BLaER1 (cell line): ENCODE data around the gene SLC25A30.
A peak's percentile ranks its signal among the peaks of the same experiment; 100 is the strongest.

Experiments used
- H3K27ac ChIP-seq: shearing (Covaris generic); formaldehyde crosslinking; 2 replicates; pipeline ENCODE4 v1.8.1; 2022
- H3K27me3 ChIP-seq: shearing (Covaris generic); formaldehyde crosslinking; 2 replicates; pipeline ENCODE4 v1.8.1; 2022
- H3K36me3 ChIP-seq: shearing (Covaris generic); formaldehyde crosslinking; 2 replicates; pipeline ENCODE4 v1.8.1; 2022
- H3K4me1 ChIP-seq: shearing (Covaris generic); formaldehyde crosslinking; 2 replicates; pipeline ENCODE4 v1.8.1; 2022
- H3K4me2 ChIP-seq: shearing (Covaris generic); formaldehyde crosslinking; 2 replicates; pipeline ENCODE4 v1.8.1; 2022
- H3K4me3 ChIP-seq: shearing (Covaris generic); formaldehyde crosslinking; 2 replicates; pipeline ENCODE4 v1.8.1; 2022
- H3K9ac ChIP-seq: shearing (Covaris generic); formaldehyde crosslinking; 2 replicates; pipeline ENCODE4 v1.8.1; 2022
- H3K9me3 ChIP-seq: shearing (Covaris generic); formaldehyde crosslinking; 2 replicates; pipeline ENCODE4 v1.8.1; 2022
- H4K20me1 ChIP-seq: shearing (Covaris generic); formaldehyde crosslinking; 2 replicates; pipeline ENCODE4 v1.8.1; 2022
- Cebpa-rat ChIP-seq: shearing (Covaris generic); IDR thresholded peaks from 2 replicates; pipeline ENCODE4 v1.8.1; 2022

SLC25A30 gene

DNA sequence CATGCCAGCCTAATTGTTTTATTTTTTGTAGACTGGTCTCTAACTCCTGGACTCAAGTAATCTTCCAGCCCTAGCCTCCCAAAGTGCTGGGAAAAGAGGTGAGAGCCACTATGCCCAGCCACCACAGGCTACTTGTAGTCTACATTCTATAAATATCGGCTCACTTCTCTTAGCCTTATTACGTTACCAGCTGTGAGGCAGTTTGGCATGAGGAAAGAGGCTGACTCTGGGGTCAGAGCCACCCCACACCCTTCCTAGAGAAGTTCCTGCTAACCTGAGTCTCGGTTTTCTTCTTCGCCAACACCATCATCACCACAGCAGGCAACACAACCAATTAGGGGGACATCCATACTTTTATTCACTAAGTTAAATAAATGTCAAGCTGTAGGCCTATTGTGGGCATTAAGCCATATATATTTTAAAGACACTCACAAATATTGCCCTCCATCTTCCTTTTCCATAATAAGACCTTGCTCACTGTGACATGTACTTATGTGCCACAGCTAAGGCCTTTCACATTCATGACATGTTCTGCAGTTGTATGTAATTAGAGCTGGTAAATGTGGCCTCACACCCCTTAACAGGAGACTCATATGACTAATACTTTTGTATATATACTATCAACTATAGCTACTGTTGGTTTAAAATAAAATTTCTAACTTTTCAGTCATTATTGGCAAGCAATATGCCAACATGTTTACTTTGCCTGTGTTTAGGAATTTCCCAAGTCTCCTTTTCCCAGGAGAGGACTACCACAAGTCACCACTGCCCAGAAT, 5.7 kb downstream of the SLC25A30 start:
- H3K27ac ChIP-seq = no peak overlapping the region
- no peaks in the 10 kb centered on the region for H3K27me3 ChIP-seq
- no peak overlapping the region for H3K4me2 ChIP-seq
- TF ChIP-seq Cebpa-rat = no peak
- no peak overlapping the region for H3K9ac ChIP-seq
- H3K4me1 ChIP-seq = peaks cover 15% of the 10 kb centered on the region
- H4K20me1 ChIP-seq = peaks cover 31% of the 10 kb centered on the region
- H3K36me3 ChIP-seq = peaks cover 42% of the 10 kb centered on the region
- H3K9me3 ChIP-seq = no peaks in the 10 kb centered on the region
- H3K4me3 ChIP-seq = no peak overlapping the region

DNA sequence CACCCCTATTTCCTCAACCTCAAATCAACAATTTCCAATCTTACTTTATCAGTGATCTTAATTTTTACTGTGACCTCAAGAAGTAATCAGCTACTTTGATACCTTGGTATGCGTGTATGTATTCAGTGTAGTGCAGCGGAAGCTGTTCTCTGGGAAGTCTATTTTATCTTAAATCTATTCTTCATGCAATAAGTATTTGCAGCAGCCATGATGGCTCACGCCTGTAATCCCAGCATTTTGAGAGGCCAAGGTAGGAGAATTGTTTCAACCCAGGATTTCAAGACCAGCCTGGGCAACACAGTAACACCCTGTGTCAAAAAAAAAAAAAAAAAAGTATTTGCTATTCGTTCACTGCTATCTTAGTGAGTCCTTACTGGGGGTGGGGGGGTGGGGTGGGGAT, 6.5 kb downstream of the SLC25A30 start:
- no peak overlapping the region for H3K4me2 ChIP-seq
- peaks cover 51% of the 10 kb centered on the region for H3K36me3 ChIP-seq
- H3K4me1 ChIP-seq = peaks cover 10% of the 10 kb centered on the region
- TF ChIP-seq Cebpa-rat = no peak
- H3K9me3 ChIP-seq = no peaks in the 10 kb centered on the region
- no peaks in the 10 kb centered on the region for H3K27me3 ChIP-seq
- H3K4me3 ChIP-seq = no peak overlapping the region
- peaks cover 31% of the 10 kb centered on the region for H4K20me1 ChIP-seq
- H3K9ac ChIP-seq = no peak overlapping the region
- no peak overlapping the region for H3K27ac ChIP-seq

DNA sequence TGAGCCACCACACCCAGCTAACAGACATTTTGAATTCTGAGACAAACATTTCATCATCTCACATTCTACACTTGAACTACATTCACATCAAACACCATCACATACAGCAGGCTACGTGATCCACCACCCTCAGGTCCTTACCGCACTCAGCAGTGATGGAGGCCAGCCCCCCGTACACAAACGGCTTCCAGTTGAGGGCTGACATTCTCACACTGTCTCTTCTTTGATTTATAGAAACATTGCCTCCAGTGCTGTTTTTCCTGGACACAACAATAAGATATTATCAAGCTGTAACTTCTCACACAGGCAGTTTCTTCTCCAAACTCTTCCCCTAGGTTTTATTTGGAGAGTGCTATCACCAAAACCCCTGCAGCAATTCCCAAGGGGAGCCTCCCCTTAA, 7.0 kb downstream of the SLC25A30 start:
- Histone ChIP-seq H3K9ac (no peak overlapping the region), H3K36me3 (peaks cover 55% of the 10 kb centered on the region), H3K4me3 (no peak overlapping the region), H3K27me3 (no peaks in the 10 kb centered on the region), H3K4me2 (no peak overlapping the region), H3K9me3 (no peaks in the 10 kb centered on the region), H3K27ac (no peak overlapping the region), H3K4me1 (peaks cover 6% of the 10 kb centered on the region), H4K20me1 (peaks cover 31% of the 10 kb centered on the region)
- TF ChIP-seq Cebpa-rat = no peak

DNA sequence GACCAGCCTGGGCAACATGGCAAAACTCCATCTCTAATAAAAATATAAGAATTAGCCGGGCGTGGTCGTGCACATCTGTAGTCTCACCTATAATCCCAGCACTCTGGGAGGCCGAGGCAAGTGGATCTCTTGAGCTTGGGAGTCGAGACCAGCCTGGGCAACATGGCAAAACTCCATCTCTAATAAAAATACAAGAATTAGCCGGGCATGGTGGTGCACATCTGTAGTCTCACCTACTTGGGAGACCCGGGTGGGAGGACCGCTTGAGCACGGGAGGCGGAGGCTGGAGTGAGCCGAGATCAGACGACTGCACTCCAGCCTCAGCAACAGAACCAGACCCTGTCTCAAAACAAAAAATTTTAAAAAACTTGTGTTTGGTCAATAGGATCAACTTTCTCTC, 7.7 kb downstream of the SLC25A30 start:
- Histone ChIP-seq H3K27me3 (no peaks in the 10 kb centered on the region), H3K4me2 (no peak overlapping the region), H3K4me3 (no peak overlapping the region), H3K9me3 (no peaks in the 10 kb centered on the region), H3K36me3 (peaks cover 62% of the 10 kb centered on the region), H3K9ac (no peak overlapping the region), H4K20me1 (peaks cover 31% of the 10 kb centered on the region), H3K27ac (no peak overlapping the region), H3K4me1 (no peaks in the 10 kb centered on the region)
- no peak for TF ChIP-seq Cebpa-rat

DNA sequence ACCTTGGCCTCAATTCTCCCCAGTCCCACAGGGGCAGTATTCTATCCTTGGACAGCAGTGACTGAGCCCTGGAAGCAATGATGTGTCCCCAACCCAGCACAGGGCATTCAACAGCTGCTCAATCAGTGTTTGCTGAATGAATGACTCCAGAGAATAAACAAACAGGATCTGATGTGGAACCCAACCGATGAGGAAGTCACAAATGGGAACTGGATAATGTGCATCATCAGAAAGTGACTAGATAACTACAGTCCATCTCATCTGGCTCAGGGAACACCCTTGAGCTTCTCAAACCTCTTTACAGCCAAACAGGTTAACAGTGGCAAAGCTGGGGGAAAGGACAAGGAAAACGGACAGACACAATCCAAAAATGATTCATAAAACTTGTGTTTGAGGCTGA, 8.2 kb downstream of the SLC25A30 start:
- Histone ChIP-seq H3K4me1 (no peaks in the 10 kb centered on the region), H3K9ac (no peak overlapping the region), H3K9me3 (no peaks in the 10 kb centered on the region), H3K27me3 (no peaks in the 10 kb centered on the region), H3K36me3 (peaks cover 67% of the 10 kb centered on the region), H3K27ac (no peak overlapping the region), H3K4me3 (no peak overlapping the region), H3K4me2 (no peak overlapping the region), H4K20me1 (peaks cover 31% of the 10 kb centered on the region)
- TF ChIP-seq Cebpa-rat = no peak

DNA sequence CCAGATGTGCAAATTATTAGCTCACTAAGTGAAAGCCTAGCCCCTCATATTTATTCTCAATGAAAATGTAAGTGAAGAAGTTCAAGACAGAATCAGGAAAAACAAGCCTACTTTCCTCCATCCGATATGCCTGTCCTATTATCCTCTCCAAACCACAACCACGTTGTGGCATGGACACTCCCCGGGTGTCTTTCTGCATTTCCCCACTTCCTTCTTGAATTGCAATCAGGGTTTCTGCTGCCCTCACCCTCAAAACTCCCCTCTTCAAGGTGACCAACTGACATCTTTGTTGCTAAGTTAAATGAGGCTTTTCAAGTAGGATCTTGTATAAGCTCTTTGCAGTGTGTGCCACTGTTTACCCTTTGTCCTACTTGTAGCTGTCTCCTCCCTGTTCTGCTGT, 11.8 kb downstream of the SLC25A30 start:
- H3K27me3 ChIP-seq = no peaks in the 10 kb centered on the region
- H3K4me2 ChIP-seq = no peak overlapping the region
- H3K9me3 ChIP-seq = no peaks in the 10 kb centered on the region
- H3K36me3 ChIP-seq = peaks cover 93% of the 10 kb centered on the region
- no peak for TF ChIP-seq Cebpa-rat
- no peaks in the 10 kb centered on the region for H3K4me1 ChIP-seq
- H3K4me3 ChIP-seq = no peak overlapping the region
- H3K9ac ChIP-seq = no peak overlapping the region
- no peak overlapping the region for H3K27ac ChIP-seq
- peaks cover 13% of the 10 kb centered on the region for H4K20me1 ChIP-seq

DNA sequence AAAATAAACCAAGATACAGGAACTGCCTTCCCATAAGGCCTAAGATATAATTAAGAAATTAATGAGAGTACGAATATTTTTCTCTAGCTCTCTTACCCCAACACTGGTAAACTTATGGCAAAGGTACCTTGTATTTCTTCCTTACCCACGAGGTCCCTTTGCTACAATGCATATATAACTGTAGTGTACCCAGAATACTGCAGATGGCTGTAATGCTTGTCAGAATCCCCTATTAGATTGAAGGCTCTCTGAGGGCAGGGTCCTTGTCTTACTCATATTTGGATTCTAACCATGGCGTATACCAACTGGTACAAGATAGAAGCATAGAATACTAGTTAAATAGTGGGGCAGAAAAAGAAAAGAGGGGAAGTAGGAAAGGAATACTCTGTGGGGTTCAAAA, 15.1 kb downstream of the SLC25A30 start:
- Histone ChIP-seq H3K27me3 (no peaks in the 10 kb centered on the region), H3K9ac (no peak overlapping the region), H3K36me3 (peaks cover 96% of the 10 kb centered on the region), H3K4me3 (no peak overlapping the region), H4K20me1 (no peaks in the 10 kb centered on the region), H3K9me3 (no peaks in the 10 kb centered on the region), H3K4me1 (peaks cover 11% of the 10 kb centered on the region), H3K27ac (no peak overlapping the region), H3K4me2 (no peak overlapping the region)
- no peak for TF ChIP-seq Cebpa-rat

DNA sequence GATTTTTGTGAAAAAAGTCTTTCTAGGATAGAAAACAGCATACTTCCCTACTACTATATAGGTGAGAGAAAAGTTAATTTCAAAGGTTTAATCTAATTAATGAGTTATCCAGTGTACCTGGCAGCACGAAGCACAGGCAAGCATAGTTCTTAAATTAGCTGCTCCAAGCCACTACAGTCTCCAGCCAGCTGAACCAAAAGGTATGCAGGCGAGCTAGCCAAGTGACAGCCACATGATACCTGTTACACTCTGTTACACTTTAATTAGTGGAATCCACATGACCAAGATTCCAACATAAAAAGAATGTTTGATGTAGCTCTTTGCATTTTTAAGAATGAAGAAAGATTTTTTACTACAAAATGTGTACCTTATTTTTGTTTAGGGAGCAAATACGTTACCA, 15.5 kb downstream of the SLC25A30 start:
- no peak overlapping the region for H3K4me3 ChIP-seq
- H3K9me3 ChIP-seq = no peaks in the 10 kb centered on the region
- peaks cover 96% of the 10 kb centered on the region for H3K36me3 ChIP-seq
- H3K27ac ChIP-seq = no peak overlapping the region
- H3K4me2 ChIP-seq = no peak overlapping the region
- TF ChIP-seq Cebpa-rat = no peak
- no peaks in the 10 kb centered on the region for H4K20me1 ChIP-seq
- H3K27me3 ChIP-seq = no peaks in the 10 kb centered on the region
- peaks cover 15% of the 10 kb centered on the region for H3K4me1 ChIP-seq
- H3K9ac ChIP-seq = no peak overlapping the region

DNA sequence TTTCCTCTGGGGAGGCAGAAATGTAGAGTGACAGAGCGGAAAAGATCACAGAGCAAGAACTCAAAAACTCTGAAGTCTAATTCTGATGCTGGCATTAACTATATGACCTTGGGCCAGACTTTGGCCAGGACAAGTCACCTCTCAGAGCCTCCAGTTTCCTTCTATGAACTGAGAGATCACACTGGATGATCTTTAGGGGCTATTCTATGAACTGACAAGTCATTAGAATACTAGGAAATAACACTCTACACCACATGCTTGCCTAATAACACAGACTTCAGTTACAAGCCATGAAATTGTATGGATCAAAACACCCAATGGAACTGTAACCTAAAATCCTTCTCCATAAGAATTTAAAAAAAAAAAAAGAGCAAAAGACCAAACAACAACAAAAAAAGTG, 16.9 kb downstream of the SLC25A30 start:
- Histone ChIP-seq H3K36me3 (peaks cover 89% of the 10 kb centered on the region), H3K27ac (no peak overlapping the region), H3K27me3 (no peaks in the 10 kb centered on the region), H3K4me3 (no peak overlapping the region), H3K9me3 (no peaks in the 10 kb centered on the region), H3K9ac (no peak overlapping the region), H4K20me1 (no peaks in the 10 kb centered on the region), H3K4me1 (peaks cover 28% of the 10 kb centered on the region), H3K4me2 (no peak overlapping the region)
- TF ChIP-seq Cebpa-rat = no peak

DNA sequence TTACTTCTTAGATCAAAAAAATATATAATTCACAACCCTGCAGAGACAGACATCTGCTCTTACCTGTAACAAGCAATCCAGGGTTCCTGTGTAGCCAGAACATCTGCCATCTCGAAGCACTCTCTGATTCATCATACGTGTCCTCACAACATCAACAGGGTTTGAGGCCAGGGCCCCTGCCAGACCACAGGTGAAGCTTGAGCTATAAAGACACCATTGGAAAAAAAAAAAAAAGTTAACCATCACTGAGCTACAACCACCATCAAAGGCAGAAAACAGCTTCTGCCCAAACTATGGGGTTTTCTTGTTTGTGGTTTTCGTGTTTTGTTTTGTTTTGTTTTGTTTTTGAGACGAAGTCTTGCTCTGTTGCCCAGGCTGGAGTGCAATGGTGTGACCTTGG, 19.3 kb downstream of the SLC25A30 start:
- Histone ChIP-seq H3K9me3 (no peaks in the 10 kb centered on the region), H4K20me1 (no peaks in the 10 kb centered on the region), H3K9ac (no peak overlapping the region), H3K4me3 (no peak overlapping the region), H3K36me3 (peaks cover 73% of the 10 kb centered on the region), H3K27ac (no peak overlapping the region), H3K27me3 (no peaks in the 10 kb centered on the region), H3K4me2 (peak overlapping the region; percentile 1; the same call in 1 of the 2 replicates), H3K4me1 (peaks cover 50% of the 10 kb centered on the region)
- no peak for TF ChIP-seq Cebpa-rat
